Measurements from ENCODE around the gene SFR1. TPM values are rescaled to one million over a fixed set of nuclear protein-coding genes. Genes with fewer than 3 reads are reported as not detected.

Gene SFR1
- 13.3 to 17.0 TPM (median 14.1 TPM) in 5 replicates for total RNA-seq (2022; extraction: Qiagen RNA extraction)

GRCh38 chr10:104121485-104122224 lies at the start of gene SFR1:
Gene SFR1, plus strand, starts transcription at chr10:104122171. Its CDS starts 13 bp downstream, at chr10:104122184.

GRCh38 chr10:104085801-104086400 lies 36.1 kb upstream of the SFR1 start, which contains the start of gene COL17A1:
Gene COL17A1, minus strand, starts transcription at chr10:104085880. Its CDS starts 5,207 bp downstream, at chr10:104080673.

Other genes starting within 250 kb of the SFR1 start
- gene STN1, start 204.0 kb upstream of the SFR1 start, total RNA-seq (2022; extraction: Qiagen RNA extraction): 18.1 to 22.4 TPM (median 21.0 TPM) in 5 replicates
- 23.6 to 34.7 TPM (median 31.4 TPM) in 5 replicates for gene SLK, start 155.0 kb upstream of the SFR1 start, total RNA-seq (2022; extraction: Qiagen RNA extraction)
- gene COL17A1, start 36.3 kb upstream of the SFR1 start, total RNA-seq (2022; extraction: Qiagen RNA extraction): 1.5 to 3.0 TPM (median 1.7 TPM) in 5 replicates
- gene CFAP43, start 110.2 kb downstream of the SFR1 start, total RNA-seq (2022; extraction: Qiagen RNA extraction): 0.14 to 0.36 TPM (median 0.20 TPM) in 5 replicates
- 267 to 307 TPM (median 292 TPM) in 5 replicates for gene GSTO1, start 132.7 kb downstream of the SFR1 start, total RNA-seq (2022; extraction: Qiagen RNA extraction)
- gene GSTO2, start 147.0 kb downstream of the SFR1 start, total RNA-seq (2022; extraction: Qiagen RNA extraction): 1.3 to 2.5 TPM (median 2.3 TPM) in 5 replicates
- gene ITPRIP, start 216.3 kb downstream of the SFR1 start, total RNA-seq (2022; extraction: Qiagen RNA extraction): 51.4 to 72.8 TPM (median 67.8 TPM) in 5 replicates
- gene CFAP58, start 231.7 kb downstream of the SFR1 start, total RNA-seq (2022; extraction: Qiagen RNA extraction): 0.11 to 0.24 TPM (median 0.15 TPM) in 5 replicates